Vagina (tissue), 2 donors: ENCODE results near the gene SMIM28.

Experiments used
- CTCF ChIP-seq, 3 experiments: fragments of 450-650 bp in 2 of 3; fragments of 200-600 bp in 1 of 3; sonication (generic) in 1 of 3; IDR thresholded peaks; one replicate each; pipeline ENCODE4 v1.5.1; 2017 to 2019; ENCODE audit warnings: antibody characterized with exemption in 3 of 3, mild to moderate bottlenecking in 2 of 3, moderate library complexity in 2 of 3
- POLR2A ChIP-seq, 2 donors: fragments of 450-650 bp; IDR thresholded peaks; one replicate each; pipeline ENCODE4 v1.6.1; 2017; ENCODE audit warnings: antibody characterized with exemption in 2 of 2, mild to moderate bottlenecking in 2 of 2, moderate library complexity in 2 of 2

DNA sequence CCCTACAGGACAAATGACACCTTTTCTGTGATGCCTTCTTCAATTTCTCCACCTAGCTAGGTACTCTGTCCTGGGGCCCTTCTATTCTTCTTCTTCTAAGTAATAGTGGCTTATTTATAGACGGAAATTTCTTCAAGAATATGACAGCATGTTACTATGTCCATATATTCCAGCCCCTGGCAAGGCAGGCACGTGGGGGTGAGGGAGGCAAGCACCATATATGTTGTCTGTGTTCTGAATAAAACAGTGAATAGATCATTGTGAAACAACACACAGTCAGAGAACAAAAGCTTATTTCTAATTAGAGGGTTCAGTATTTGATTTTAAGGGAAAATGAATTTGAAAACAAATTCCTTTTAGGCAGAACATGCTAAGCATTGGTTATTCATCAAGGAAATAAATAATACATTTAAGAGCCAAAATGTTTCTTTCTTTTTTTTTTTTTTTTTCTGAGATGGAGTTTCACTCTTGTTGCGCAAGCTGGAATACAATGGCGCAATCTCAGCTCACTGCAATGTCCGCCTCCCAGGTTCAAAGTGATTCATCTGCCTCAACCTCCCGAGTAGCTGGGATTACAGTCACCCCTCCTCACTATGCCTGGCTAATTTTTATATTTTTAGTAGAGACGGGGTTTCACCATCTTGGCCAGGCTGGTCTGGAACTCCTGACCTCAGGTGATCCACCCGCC, 32.5 kb downstream of the SMIM28 start:
- TF ChIP-seq CTCF (IDR thresholded peaks at IDR 0.05) (no peak), POLR2A (IDR thresholded peaks at IDR 0.05) (no peak)
